Measurements from ENCODE around the gene URB2. TPM values are rescaled to one million over a fixed set of nuclear protein-coding genes. Genes with fewer than 3 reads are reported as not detected.

Gene URB2
- total RNA-seq, 1 donor from 2014 or later, result 15.3 TPM

DNA sequence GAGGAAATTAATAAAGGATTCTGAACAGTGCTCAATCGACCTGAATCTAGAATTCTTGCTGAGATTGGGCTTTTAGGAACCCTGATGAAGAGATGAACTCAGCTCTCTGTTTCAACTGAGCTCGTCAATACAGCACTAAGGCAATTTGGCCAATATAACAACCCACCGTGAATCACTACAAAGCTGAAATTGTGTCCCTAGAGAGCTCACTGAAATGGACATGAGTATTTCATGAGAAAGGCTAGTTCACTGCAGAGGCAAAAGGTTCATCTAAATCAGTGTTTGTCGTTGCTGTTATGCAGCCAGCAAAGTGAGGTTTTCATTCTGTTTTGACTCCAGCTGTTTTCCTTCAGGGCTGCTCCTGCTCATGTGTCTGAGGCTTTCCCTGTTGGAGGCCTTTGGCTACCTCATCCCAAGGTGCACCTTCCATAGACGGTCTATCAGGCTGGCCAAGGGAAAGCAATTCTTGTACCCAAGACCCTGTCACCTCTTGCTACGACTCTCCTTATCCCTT is 83.5 kb downstream of the URB2 start:
- H3K36me3 ChIP-seq (ENCODE audit: control insufficient read depth, insufficient read depth, low read length), result no peaks in the 10 kb centered on the region
- DNase-seq (ENCODE audit: low read depth) (no peak), FAIRE-seq (peak; percentile 93)
- H3K27me3 ChIP-seq (ENCODE audit: control insufficient read depth, insufficient read depth, low read length), result no peaks in the 10 kb centered on the region
- TF ChIP-seq CTCF (IDR thresholded peaks at IDR 0.05; ENCODE audit: insufficient read depth, low read length, severe bottlenecking), result no peak
- no peak overlapping the region for H3K4me3 ChIP-seq (ENCODE audit: low read depth, low read length)

Other genes starting within 250 kb of the URB2 start
- gene ACTA1, start 192.2 kb upstream of the URB2 start, total RNA-seq, result not detected in 2 replicates
- 22.7 and 23.4 TPM in 2 replicates for gene NUP133, start 117.9 kb upstream of the URB2 start, total RNA-seq
- gene ABCB10, start 67.5 kb upstream of the URB2 start, total RNA-seq, result 13.6 and 17.6 TPM in 2 replicates
- 18.4 and 20.7 TPM in 2 replicates for gene TAF5L, start 125 bp upstream of the URB2 start, total RNA-seq

Data from bronchial epithelial cell (primary cell).